ENCODE measurements around the gene MAST2. TPM values are rescaled to one million over a fixed set of nuclear protein-coding genes. Genes with fewer than 3 reads are reported as not detected.

Gene MAST2
- total RNA-seq (2022; extraction: Qiagen RNA extraction; ENCODE audit: low read depth): 10.9 to 24.4 TPM (median 20.6 TPM) in 5 replicates

GRCh38 chr1:45803299-45803780, at the start of gene MAST2:
Gene MAST2, plus strand, starts transcription at chr1:45803612. Its CDS starts 284 bp downstream, at chr1:45803896.

Other genes with a start within 250 kb of the MAST2 start
- gene NASP, start 219.6 kb upstream of the MAST2 start, total RNA-seq (2022; extraction: Qiagen RNA extraction; ENCODE audit: low read depth): 109 to 163 TPM (median 122 TPM) in 5 replicates
- 0.19 to 0.45 TPM (median 0.28 TPM) in 5 replicates for gene CCDC17, start 179.6 kb upstream of the MAST2 start, total RNA-seq (2022; extraction: Qiagen RNA extraction; ENCODE audit: low read depth)
- 26.1 to 44.4 TPM (median 37.8 TPM) in 5 replicates for gene GPBP1L1, start 117.1 kb upstream of the MAST2 start, total RNA-seq (2022; extraction: Qiagen RNA extraction; ENCODE audit: low read depth)
- 17.1 to 22.4 TPM (median 18.6 TPM) in 5 replicates for gene TMEM69, start 115.4 kb upstream of the MAST2 start, total RNA-seq (2022; extraction: Qiagen RNA extraction; ENCODE audit: low read depth)
- 2.3 to 5.3 TPM (median 5.1 TPM) in 5 replicates for gene IPP, start 53.0 kb upstream of the MAST2 start, total RNA-seq (2022; extraction: Qiagen RNA extraction; ENCODE audit: low read depth)